A172 (cell line): ENCODE data around the gene TCEANC. TPM values are rescaled to one million over a fixed set of nuclear protein-coding genes. Genes with fewer than 3 reads are reported as not detected.

Experiments used
- DNase-seq: peaks from one replicate; pipeline ENCODE4 v3.0.0-alpha.2; 2015; ENCODE audit warnings: low spot score
- total RNA-seq: library from RNA; depleted of rRNA; stranded (reverse); fragments of >200 nt; shearing (Covaris generic); gene quantifications from 2 replicates; pipeline ENCODE4 v1.2.3, GENCODE V29; 2014; rRNA removed

TCEANC gene
- total RNA-seq, 1 experiment from 2014 or later, result 5.6 TPM

- no peak for DNase-seq
These were observed 39.9 kb downstream of the TCEANC start for GRCh38 chrX:13692771-13693231.

GRCh38 chrX:13693341-13693961 lies 40.5 kb downstream of the TCEANC start:
- DNase-seq, result no peak

GRCh38 chrX:13694359-13694758 lies 41.4 kb downstream of the TCEANC start:
- DNase-seq, result peak; percentile 18

GRCh38 chrX:13694983-13695382 lies 42.0 kb downstream of the TCEANC start:
- DNase-seq, result no peak

GRCh38 chrX:13695601-13696115 lies 42.7 kb downstream of the TCEANC start:
- DNase-seq, result no peak

GRCh38 chrX:13697455-13697854 lies 44.5 kb downstream of the TCEANC start:
- no peak for DNase-seq

GRCh38 chrX:13697976-13698375 lies 45.0 kb downstream of the TCEANC start:
- no peak for DNase-seq

GRCh38 chrX:13698432-13698831 lies 45.5 kb downstream of the TCEANC start:
- no peak for DNase-seq

GRCh38 chrX:13699183-13699826 lies 46.4 kb downstream of the TCEANC start:
- peak; percentile 33 for DNase-seq

- no peak for DNase-seq
These were observed 47.4 kb downstream of the TCEANC start for GRCh38 chrX:13700380-13700779.

GRCh38 chrX:13702111-13702789 lies 49.3 kb downstream of the TCEANC start:
- DNase-seq, result no peak

- DNase-seq, result no peak
These were observed 50.2 kb downstream of the TCEANC start for GRCh38 chrX:13703135-13703534.

GRCh38 chrX:13703589-13703988 lies 50.6 kb downstream of the TCEANC start:
- no peak for DNase-seq

GRCh38 chrX:13711141-13711540 lies 58.2 kb downstream of the TCEANC start:
- DNase-seq, result no peak

Other genes with a start within 250 kb of the TCEANC start
- not detected in 2 replicates for gene EGFL6, start 83.5 kb upstream of the TCEANC start, total RNA-seq
- 61.3 and 68.4 TPM in 2 replicates for gene RAB9A, start 36.0 kb downstream of the TCEANC start, total RNA-seq
- 21.4 and 22.4 TPM in 2 replicates for gene TRAPPC2, start 81.5 kb downstream of the TCEANC start, total RNA-seq
- 12.2 and 23.8 TPM in 2 replicates for gene OFD1, start 81.6 kb downstream of the TCEANC start, total RNA-seq
- not detected in 2 replicates for gene GPM6B, start 164.0 kb downstream of the TCEANC start, total RNA-seq